HepG2 (cell line): ENCODE results near the gene GDF15.

Source experiments
- E2F1 ChIP-seq: sonication (generic); formaldehyde crosslinking; IDR thresholded peaks from 2 replicates; pipeline ENCODE4 v1.5.0; 2020; ENCODE audit warnings: missing genetic modification reagents
- EZH2 ChIP-seq: conservative IDR thresholded peaks from 2 replicates; pipeline ENCODE4 v1.6.1; 2012; ENCODE audit warnings: mild to moderate bottlenecking, low read depth, low read length, moderate library complexity
- FOXJ3 ChIP-seq: sonication (generic); formaldehyde crosslinking; IDR thresholded peaks from 2 replicates; pipeline ENCODE4 v1.4.0; 2020; ENCODE audit warnings: missing genetic modification reagents, mild to moderate bottlenecking, borderline replicate concordance
- NR2F6 ChIP-seq, 2 experiments: IDR thresholded peaks; 2 replicates each; pipeline ENCODE4 v1.6.1; 2016; ENCODE audit warnings: antibody characterized with exemption in 1 of 2, mild to moderate bottlenecking in 1 of 2
- RBAK ChIP-seq: sonication (generic); formaldehyde crosslinking; IDR thresholded peaks from 2 replicates; pipeline ENCODE4 v1.5.1; 2020; ENCODE audit warnings: mild to moderate bottlenecking, missing genetic modification reagents
- STAT6 ChIP-seq: sonication (generic); formaldehyde crosslinking; IDR thresholded peaks from 2 replicates; pipeline ENCODE4 v1.4.0; 2020; ENCODE audit warnings: missing genetic modification reagents, mild to moderate bottlenecking, borderline replicate concordance
- TAF1 ChIP-seq: sonication (generic); formaldehyde crosslinking; IDR thresholded peaks from 2 replicates; pipeline ENCODE4 v1.4.0; 2020; ENCODE audit warnings: missing genetic modification reagents
- TRIM24 ChIP-seq: sonication (generic); formaldehyde crosslinking; IDR thresholded peaks from 2 replicates; pipeline ENCODE4 v1.8.0; 2022; ENCODE audit warnings: mild to moderate bottlenecking, missing genetic modification reagents
- TF ChIP-seq, protein P1 (sequence below): IDR thresholded peaks from 2 replicates; pipeline ENCODE4 v1.6.1; 2016; ENCODE audit warnings: low read depth, borderline replicate concordance

- TF ChIP-seq TAF1 (CRISPR knock-in tag) (no peak), E2F1 (CRISPR knock-in tag) (no peak), TRIM24 (CRISPR knock-in tag) (no peak), FOXJ3 (CRISPR knock-in tag) (no peak), NR2F6 (IDR thresholded peaks at IDR 0.05) (no peak), NR2F6 (CRISPR knock-in tag; IDR thresholded peaks at IDR 0.05) (no peak), STAT6 (CRISPR knock-in tag) (no peak), EZH2 (no peak), RBAK (no peak)
- TF ChIP-seq, protein P1, sequence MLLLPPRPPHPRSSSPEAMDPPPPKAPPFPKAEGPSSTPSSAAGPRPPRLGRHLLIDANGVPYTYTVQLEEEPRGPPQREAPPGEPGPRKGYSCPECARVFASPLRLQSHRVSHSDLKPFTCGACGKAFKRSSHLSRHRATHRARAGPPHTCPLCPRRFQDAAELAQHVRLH (CRISPR knock-in tag) = no peak
These were observed 35.0 kb downstream of the GDF15 start for GRCh38 chr19:18420930-18421329.
